Transverse colon (tissue), 3 donors: ENCODE data around the gene ORAI3.

ENCODE experiments used
- CTCF ChIP-seq, 5 experiments: fragments of 200-600 bp in 3 of 5; fragments of 450-650 bp in 2 of 5; sonication (generic) in 3 of 5; IDR thresholded peaks; 1 replicate in 2 of 5; 2 replicates in 3 of 5; pipeline ENCODE4 v1.5.1; 2016 to 2017; ENCODE audit warnings: antibody characterized with exemption in 5 of 5, inconsistent platforms in 3 of 5, mild to moderate bottlenecking in 2 of 5, moderate library complexity in 1 of 5
- POLR2A ChIP-seq: fragments of 450-650 bp; IDR thresholded peaks from one replicate; pipeline ENCODE4 v1.6.1; 2016; ENCODE audit warnings: antibody characterized with exemption, mild to moderate bottlenecking, moderate library complexity

- TF ChIP-seq CTCF (IDR thresholded peaks at IDR 0.05) (no peak), POLR2A (no peak)
These were observed 16.6 kb downstream of the ORAI3 start for GRCh38 chr16:30965436-30965835.
